GM21367 (cell line): ENCODE data around the gene PARS2.

Experiments used
- ATAC-seq: cut with Tn5 transposase; IDR thresholded peaks from one replicate; pipeline ENCODE4 v1.9.1; 2021; ENCODE audit not compliant: unreplicated experiment

The PARS2 gene

DNA sequence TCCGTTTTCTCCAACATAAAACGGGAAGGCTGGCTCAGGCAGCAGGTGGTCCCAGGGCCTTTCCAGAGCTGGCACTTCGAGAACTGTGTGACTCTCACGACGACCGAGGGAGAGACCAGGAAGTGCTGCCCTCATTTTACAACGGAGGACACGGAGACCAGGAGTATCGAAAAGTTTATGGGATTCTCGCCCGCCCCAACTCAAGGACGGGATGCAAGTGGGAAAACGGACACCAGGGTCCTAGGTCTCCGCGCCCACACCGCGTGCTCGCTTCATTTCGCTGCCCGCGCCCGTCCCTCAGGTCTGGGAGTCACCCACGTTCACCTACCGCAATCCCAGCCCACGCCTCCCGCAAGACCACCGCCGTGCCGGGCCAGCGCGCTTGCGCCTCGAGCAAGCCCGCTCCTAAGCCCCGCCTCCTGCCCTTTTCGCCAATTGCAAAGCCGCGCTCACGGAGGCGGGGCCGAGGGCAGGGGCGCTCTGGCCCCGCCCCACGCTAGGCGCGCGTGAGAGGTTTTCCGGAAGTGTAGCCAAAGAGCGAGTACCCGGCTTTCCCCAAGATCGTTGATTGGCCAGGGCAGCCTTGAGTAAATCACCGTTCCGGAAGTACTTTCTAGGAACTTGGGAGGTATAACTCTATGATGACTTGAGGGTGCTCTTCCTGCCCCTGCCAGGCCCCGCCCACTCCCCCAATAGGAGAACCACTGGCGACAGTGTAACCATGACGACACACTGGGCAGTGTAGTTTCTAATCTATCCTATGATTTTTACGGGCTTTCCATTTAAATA lies at the start of gene PARS2:
PARS2 (minus strand) TSS at position 391 of the 789 bp plus-strand sequence. CDS start 5,362 bp downstream, outside the sequence.
- ATAC-seq: peak; percentile 93

DNA sequence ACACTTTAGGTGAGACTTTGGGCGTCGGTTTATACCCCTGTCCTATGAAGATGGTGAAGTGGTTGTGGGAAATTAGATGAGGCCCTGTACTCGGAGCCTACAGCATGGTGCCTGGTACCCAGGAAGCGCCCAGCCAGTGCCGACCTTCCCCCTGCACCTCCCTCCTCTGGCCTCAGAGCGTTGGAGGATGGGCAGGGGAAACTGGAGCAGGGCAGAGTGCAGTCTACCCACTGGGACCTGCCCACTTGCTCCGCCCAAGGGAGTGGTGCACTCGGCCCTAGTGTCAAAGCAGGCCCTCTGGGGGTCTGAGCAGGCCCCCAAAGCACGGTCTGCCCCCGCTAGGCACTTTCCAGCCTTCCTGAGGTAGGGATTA lies 49.8 kb upstream of the PARS2 start:
- no peak for ATAC-seq

DNA sequence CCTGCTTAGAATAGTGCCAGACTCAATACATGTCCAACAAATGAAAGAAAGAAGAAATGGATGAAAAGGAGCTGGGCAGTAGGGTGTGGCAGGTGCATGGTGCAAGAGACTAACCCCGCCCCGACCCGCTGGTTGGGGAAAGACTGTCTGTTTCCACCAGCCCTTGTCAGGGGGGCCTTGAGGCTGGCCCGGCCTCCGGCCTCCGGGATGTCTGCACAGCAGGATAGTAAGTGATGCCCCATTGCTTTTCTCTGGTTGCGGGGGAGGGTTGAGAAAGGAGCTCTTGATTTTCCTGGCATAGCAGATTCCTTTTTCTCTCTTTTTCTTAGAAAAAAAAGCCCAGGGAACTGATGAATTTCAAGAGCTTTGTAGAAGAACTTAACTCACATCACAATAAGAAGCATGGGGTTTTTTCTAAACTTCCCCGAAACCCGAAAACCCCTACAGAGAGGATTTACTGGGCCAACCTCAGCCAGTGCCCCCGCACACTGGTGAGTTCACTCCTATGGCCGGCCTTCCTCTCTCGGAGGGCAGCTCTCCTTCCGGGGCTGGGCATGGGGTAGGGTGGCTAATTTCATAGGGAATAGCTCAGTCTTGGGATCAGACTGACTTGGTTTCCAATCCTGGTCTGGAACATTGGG lies 49.3 kb upstream of the PARS2 start:
- no peak for ATAC-seq

DNA sequence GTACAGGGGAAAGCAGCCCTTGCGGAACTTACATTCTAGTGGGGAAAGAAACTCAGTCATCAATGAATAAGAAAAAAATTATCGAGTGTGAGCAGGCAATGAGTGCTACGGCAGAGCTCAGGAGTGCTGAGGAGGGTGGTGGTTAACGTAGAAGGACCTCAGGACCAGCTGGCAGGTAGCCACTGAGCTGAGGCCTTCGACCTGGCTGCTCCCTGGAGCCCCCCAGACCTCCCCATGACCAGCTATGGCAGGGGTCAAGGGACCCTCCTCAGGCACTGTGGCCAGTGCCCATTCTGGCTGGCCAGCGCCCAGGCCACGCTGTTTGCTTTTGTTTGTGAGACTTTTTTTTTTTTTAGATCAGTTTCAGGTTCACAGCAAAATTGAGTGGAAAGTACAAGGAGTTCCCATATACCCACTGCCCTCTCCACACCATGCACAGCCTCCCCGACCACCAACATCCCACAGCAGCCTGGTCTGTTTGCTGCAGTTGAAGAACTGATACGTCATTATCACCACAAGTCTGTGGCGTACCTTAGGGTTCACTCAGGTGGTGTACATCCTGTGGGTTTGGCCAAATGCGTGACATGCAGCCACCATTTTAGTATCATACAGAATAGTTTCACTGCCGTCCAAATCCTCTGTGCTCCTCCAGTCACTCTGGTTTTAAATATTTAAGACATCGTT lies 48.6 kb upstream of the PARS2 start:
- no peak for ATAC-seq

DNA sequence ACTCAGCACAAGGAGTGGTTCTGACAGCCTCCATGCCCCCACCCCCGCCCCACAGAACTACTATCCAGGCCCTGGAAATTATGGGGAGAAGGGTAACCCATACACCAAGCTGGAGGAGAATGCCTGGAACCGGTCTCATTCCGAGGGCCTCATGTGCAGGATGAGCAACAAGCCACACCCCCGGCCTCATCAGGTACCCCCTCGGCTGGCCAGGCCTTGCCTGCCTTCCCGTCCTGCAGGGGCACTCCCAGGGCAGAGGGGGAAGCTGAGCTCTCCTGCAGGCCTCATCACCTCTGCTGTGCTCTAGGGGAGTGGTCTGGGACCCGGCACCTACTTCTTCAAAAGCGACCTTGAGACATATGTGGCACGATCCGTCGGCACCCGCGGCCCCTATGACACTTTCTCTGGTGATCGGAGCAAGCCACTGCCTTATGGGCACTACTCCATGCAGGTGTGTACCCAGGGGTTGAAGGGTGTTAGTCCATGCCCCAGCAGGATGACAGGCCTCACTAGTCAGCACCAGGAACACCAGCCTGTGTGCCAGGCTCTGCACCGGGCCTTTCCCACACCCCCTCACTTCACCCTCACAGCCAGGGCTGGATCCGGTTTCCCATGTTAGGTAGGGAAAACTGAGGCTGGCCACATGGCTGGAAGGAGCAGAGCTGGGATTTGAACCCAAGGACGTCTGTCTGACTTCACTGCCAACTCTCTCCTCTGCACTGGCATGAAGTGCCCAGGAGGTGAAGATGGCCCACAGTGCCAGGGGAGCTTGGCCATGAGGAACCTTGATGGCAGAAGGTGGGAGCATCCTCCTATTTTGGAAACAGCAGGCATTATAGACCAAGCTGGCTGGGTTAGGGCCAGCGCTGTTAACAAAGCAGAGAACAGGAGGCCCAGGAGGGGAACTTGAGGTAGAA lies 47.7 kb upstream of the PARS2 start:
- ATAC-seq: no peak

DNA sequence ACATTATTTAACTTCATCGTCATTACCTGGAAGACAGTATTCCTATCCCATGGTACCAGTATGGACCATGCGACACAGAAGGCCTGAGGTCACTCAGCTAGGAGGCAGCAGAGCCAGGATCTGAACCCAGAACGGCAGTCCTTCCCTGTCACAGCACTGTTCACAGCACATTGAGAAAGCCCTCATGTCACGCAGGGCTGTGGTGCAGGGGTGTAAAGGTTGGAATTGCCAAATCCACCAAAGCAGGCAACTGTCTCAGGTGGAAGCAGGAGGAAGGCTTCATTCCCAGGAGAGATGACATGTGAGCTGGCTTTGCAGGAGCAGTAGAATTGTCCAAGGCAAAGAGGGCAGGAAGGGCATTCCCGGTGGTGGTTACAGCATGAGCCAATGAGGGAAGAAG lies 46.7 kb upstream of the PARS2 start:
- ATAC-seq: no peak

DNA sequence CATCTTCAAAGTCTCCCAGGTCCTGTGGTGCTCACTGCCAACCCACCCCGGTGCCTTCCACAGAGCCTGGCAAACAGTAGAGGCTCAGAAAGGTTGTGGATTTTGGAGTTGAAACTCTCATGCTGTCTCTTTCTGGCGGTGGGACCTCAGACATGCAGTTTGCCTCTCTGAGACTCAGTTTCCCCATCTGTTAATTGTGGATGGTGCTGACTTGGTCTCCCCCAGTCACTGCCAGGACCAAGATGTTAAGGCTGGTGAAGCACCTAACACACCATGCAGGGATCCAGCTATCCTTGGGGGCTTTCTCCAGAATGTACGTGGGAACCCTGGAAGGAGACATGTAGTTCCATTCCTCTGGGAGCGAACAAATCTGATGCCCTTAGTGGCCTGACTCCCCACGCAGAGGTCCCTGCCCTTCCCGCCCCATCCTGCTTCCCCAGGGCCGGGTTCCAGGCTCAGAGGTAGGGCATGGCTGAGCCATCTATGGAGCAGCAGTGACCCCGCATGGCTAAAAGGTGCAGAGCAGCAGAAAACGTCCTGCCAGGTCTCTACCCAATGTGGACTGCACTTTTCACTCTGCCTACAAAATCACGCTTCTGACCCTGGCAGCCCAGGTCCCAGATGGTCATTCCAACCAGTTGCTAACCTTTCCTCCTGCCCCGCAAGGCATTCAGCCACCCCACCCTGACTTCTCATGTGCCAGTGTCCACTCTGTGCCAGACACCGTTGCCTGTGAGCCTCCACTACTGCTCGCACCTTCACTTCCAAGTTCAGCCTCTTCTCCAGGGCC lies 46.0 kb upstream of the PARS2 start:
- ATAC-seq: no peak

DNA sequence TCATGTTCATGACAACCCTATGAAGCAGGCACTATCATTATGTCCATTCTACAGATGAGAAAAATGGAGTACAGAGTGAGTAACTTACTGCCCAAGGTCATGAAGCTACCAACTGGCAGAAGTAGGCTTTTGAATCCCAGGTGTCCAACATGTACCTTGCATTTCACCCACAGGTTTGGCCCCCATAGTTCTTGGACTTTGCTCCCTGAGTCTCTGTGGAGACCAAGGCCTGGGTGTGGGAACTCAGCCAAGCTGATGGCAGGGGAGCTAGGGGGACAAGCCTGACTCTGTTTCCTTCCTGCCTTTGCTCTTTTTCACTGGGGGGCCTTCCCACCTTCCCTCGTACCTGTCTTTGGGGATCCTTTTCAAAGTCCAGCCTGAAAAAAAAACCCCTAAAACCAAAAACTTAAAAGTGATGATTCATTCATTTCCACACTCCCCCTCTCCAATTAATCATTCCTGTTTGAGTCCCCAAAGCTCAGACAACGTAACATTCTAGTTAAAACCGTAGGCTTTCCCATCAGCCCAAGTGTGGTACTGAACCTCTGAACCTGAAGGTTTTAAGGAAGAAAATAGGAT lies 45.3 kb upstream of the PARS2 start:
- no peak for ATAC-seq

DNA sequence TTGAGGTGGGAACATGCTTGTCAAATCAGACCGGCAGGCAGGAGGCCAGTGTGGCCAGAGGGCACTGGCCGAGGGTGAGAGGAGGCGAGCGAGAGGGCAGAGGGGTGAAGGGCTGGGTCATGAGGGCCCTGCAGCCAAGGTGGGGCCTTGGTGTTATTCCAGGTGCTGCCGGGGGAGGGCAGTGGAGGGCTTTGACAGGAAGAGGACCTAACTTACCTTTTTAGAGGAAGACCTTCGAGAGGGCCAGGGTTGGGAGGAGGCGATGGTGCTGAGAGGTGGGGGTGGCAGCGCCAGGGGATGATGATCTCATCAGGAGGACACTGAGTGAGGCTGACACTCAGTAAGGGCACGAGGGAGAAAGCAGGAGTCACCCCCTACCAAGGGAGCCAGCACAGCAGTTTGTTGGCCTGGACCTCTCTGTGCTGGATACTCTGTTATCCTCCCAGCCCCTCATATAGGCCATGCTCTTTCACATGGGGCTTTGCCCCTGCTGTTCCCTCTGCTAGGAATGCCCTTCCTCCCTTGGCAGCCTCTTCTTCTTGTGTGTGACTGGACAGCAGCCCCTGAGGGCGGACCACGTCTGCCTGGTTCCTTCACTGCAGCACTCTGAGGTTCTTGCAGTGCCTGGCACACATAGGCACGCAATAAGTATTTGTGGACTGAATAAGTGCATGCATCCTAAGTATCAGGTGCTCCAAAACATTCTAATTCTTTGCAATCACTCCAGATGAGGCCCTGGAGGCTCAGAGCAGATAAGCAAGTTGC lies 44.3 kb upstream of the PARS2 start:
- no peak for ATAC-seq

DNA sequence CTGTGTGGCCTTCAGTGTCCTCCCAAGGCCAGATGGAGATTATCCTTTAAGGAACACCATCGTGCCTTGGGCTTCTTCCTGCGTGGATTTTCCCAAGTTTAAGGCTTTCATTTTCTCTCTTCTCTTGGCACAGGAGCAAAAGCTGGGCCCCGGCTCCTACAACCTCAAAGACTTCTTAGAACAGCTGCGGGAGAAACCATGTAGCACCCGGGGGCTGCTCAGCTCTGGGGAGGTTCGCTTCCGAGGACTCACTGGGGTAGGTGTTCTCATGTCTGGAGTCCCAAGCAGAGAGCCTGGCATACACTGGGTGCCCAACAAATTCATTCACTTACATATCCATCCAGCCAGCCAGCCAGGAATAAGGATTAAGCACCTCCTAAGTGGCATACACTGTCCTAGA lies 43.4 kb upstream of the PARS2 start:
- ATAC-seq: no peak

DNA sequence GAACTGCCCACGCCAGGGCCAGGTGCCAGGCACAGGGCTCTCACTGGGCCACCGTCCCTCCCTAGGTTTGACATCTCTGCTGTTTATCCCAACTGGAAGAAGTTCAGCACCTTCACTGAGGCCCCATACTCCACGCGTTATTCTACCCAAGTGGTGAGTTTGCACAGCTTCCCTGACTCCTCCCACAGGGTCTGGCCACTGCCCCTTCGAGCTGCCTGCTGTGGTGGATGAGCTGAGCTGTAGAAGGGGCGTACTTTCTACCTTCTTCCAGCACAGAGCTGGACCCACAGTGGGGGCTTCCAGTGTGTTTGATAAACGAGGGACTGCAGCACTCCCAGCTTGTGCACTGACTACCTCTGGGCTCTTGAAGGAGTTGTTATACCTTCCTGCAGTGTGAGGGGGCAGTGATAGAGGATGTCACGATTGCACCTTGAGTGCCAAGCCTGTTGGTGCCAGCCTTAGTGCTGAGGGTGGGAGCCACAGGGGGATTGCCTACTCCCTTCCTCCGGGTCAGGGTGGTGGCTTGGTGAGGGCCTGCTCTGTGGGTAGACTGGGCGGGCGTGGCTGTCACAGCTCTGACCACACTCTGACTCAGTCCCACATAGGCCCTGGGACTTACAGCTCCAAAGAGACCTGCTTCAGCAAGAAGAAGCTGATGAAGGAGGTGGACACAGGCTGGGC lies 42.7 kb upstream of the PARS2 start:
- ATAC-seq: no peak

DNA sequence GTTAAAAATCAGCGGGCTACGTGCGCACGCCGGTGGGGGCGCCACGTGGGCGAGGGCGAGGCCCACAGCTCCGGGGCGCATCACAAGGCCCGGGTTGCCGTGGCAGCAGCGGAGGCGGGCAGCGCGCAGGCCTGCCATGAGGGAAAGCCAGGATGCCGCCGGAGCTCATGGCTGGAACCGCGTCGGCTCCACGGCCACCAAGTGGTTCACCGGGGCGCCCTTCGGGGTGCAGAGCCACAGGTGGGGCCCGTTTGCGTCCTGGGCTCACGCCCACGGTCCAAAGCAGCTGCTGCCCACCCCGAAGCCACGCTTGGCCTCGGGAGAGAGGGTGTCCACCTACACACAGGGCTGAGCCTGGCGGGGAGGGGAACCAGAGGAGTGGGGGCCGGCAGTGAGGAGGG lies 41.7 kb upstream of the PARS2 start:
- no peak for ATAC-seq

DNA sequence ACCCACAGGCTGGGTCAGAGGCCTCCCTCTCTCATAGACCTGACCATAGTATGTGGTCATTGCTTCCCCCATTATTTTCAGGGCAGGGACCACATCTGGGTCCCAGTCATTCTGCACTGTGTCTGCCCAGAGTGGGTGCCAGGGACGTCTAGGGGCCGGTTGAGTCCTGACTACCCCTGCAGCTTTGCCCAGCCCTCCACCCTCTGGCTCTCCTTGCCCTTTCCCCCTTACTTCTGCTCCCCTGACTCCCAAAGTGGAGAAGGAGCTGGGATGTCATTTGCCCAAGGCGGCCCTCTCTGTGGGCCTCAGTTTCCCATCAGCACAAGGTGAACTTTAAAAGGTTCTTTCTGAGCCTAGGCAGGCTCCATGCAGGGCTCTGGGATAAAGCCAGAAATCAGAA lies 41.1 kb upstream of the PARS2 start:
- no peak for ATAC-seq

DNA sequence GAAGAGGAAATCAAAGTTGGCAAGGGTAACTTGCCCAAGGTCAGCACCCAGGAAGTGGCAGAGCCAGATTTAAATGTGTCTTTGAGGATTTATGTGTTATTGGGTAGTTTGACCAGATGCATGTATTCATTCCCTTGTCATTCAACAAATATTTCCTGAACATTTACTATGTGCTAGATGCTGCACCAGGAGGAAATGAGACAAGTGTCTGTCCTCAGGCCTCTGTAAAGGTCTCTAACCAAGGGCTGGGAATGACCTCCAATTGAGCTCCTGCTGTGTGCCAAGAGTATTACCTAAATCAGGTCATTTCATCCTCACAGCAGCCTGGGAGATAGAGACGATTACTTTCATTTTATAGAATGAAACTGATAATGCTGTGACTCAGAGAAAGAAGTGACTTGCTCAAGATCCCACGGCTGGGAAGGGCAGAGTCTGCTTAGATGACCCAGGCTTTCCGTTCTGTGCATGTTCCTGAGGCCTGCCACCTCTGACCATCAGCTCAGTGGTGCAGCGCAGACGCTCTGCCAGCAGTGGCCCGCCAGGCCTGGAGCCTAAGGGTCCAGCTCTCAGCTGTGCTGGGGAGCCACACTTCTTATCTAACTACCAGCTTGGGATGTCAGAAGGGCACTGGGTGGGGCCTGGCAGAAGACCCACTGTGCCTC lies 40.3 kb upstream of the PARS2 start:
- ATAC-seq: no peak

DNA sequence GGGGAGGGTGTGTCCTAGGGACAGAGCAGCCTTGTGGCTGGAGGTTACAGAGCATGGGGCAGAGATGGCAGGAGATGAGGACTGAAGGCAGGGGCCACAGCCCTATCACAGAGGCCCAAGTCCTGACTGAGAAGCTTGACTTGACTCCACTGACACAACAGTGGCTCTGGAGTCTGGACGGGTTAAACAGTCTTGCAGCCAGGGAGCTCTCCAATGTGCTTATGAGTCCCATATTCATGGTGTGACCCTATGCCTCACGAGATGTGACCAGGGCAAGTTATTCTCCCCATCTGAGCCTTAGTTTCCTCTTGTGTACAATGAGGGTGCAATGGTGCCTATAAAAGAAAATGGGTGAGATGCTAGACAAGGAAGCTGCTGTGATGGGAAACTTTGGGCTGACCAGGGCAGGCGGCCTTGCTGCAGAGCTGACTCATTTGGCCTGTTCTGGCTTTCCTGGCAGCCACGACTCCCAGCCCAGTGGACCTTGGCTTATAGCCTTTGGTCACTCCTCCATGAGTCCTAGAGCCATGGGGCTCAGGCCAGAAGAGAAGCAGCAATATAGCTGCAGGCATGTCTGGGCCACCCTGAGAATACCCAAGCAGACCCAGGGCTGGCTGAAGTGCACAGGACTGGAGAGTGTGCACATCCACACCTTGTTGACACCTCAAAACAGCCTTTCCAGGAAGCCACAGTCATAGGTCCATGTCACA lies 39.6 kb upstream of the PARS2 start:
- no peak for ATAC-seq

DNA sequence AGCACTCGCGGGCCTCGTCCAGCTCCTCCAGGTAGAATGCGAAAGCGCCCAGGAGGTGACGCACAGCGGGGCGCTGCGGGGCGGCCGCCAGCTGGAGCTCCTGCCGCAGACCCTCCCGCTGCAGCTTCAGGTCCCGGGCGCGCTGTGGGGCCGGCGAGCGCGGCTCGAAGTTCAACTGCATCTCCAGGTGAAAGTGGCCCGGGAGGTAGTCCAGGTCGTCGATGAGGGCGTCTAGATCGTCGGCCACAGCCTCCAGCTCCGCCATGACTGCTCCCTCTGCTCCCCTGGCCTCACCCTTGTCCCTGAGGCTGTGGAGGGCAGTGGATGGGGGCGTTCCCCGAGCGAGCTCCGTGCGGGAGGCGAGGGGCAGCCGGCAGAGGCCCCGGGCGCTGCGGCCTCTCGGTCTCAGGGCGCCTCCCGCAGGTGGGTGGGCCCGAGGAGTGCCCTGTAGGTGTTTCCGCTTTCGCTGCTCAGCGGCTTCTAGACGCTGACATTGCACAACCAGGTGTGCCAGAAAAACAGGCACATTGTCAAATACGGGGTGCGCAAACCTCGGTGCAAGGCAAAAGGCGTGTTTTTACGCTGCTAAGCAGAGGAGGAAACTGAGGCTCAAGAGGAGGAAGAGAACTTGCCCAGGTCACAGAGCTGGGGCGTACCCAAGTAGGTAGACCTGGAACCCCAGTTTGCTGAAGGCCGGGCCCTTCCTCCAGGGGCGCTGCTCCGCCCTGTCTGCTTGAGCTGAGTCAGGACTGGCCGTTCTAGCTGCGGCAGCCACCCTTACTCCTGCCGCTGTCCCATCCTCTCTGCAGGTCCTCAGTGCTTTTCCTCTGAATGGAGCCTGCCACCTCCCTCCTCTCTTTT lies 36.8 kb upstream of the PARS2 start, which contains the start of gene TTC22:
TTC22 (minus strand) TSS at position 425 of the 861 bp plus-strand sequence; CDS start at position 265, 160 bp downstream.
- ATAC-seq: peak; percentile 85
